T-helper 1 cell (primary cell): ENCODE data around the gene RALGPS2.

ENCODE experiments used
- DNase-seq, 5 donors: peaks; one replicate each; pipeline ENCODE4 v3.0.0-alpha.2; 2012 to 2020

The RALGPS2 gene

GRCh38 chr1:178970184-178970583, 245.1 kb downstream of the RALGPS2 start:
- no peak for DNase-seq
